Right lobe of liver (tissue), 6 donors: ENCODE data around the gene NMUR1. TPM values are rescaled to one million over a fixed set of nuclear protein-coding genes. Genes with fewer than 3 reads are reported as not detected.

Source experiments
- ATAC-seq, 4 donors: fragments of 200-7000 bp; cut with Tn5 transposase; one replicate each; pipeline ENCODE4 v1.9.1; 2020; ENCODE audit warnings: mild to moderate bottlenecking in 4 of 4, moderate library complexity in 4 of 4
- DNase-seq, 3 donors: peaks; one replicate each; pipeline ENCODE4 v3.0.0-alpha.2; 2020
- H3K27ac ChIP-seq, 3 donors: fragments of 200-600 bp; one replicate each; pipeline ENCODE4 v1.8.0; 2022
- H3K27me3 ChIP-seq, 2 donors: fragments of 200-600 bp; one replicate each; pipeline ENCODE4 v1.8.0; 2022
- H3K36me3 ChIP-seq, 4 donors: fragments of 200-600 bp; sonication (generic) in 1 of 4; one replicate each; pipeline versions ENCODE4 v1.5.1 to v1.8.0; 2017 to 2022; ENCODE audit warnings: control low read depth in 1 of 4
- H3K4me1 ChIP-seq, 4 donors: fragments of 200-600 bp; sonication (generic) in 1 of 4; one replicate each; pipeline versions ENCODE4 v1.5.1 to v1.8.0; 2017 to 2022; ENCODE audit warnings: control low read depth in 1 of 4
- H3K4me3 ChIP-seq, 3 donors: fragments of 200-600 bp; one replicate each; pipeline ENCODE4 v1.8.0; 2022
- H3K9me3 ChIP-seq, 4 donors: fragments of 200-600 bp; sonication (generic) in 1 of 4; one replicate each; pipeline versions ENCODE4 v1.5.1 to v1.8.0; 2017 to 2022; ENCODE audit warnings: control low read depth in 1 of 4
- POLR2A ChIP-seq: fragments of 450-650 bp; IDR thresholded peaks from one replicate; pipeline ENCODE4 v1.6.1; 2017; ENCODE audit warnings: antibody characterized with exemption, mild to moderate bottlenecking
- WGBS: methylation state at CpG from one replicate; pipeline ENCODE4 v1.1.6; 2018; ENCODE audit warnings: low coverage, low lambda C conversion rate; ENCODE audit not compliant: insufficient coverage; ENCODE audit errors: missing lambda C conversion rate; 5-methylcytosine and 5-hydroxymethylcytosine counted together
- intact Hi-C, 2 donors: fragments of 100-400 bp; cut with DNase I; formaldehyde crosslinking; loops; one replicate each; pipeline versions ENCODE4 v1.11.2 to v1.14.1; 2022
- total RNA-seq, 6 experiments: library from RNA; depleted of rRNA in 2 of 6; stranded (reverse); fragments of >200 nt in 2 of 6; fragmentation: NEBNext Ultra II Directional in 3 of 6; extraction: Animal tissue kit (Norgen Biotek cat#: 25700) in 3 of 6; gene quantifications; one replicate each; pipeline versions ENCODE4 v1.1.0 to v1.2.4, GENCODE V29; 2016 to 2023
- TF ChIP-seq, protein P1 (sequence below), 4 donors: fragments of 200-600 bp in 3 of 4; fragments of 450-650 bp in 1 of 4; IDR thresholded peaks; one replicate each; pipeline versions ENCODE4 v1.5.1 to v1.8.0; 2016 to 2022; ENCODE audit warnings: antibody characterized with exemption in 4 of 4, mild to moderate bottlenecking in 2 of 4
- donor health status: DM: no; HTN: yes; CAD: no.
- donor health status: DM: no; HTN: no; CAD: no.
- donor health status: DM: no; HTN: no; CAD: no.
- donor health status: DM: no; HTN: yes; CAD: no.
- donor health status: DM: no; HTN: yes; CAD: no.

Gene NMUR1
- total RNA-seq, 6 experiments from 2014 or later = 0.11 to 0.66 (median 0.36) TPM

DNA sequence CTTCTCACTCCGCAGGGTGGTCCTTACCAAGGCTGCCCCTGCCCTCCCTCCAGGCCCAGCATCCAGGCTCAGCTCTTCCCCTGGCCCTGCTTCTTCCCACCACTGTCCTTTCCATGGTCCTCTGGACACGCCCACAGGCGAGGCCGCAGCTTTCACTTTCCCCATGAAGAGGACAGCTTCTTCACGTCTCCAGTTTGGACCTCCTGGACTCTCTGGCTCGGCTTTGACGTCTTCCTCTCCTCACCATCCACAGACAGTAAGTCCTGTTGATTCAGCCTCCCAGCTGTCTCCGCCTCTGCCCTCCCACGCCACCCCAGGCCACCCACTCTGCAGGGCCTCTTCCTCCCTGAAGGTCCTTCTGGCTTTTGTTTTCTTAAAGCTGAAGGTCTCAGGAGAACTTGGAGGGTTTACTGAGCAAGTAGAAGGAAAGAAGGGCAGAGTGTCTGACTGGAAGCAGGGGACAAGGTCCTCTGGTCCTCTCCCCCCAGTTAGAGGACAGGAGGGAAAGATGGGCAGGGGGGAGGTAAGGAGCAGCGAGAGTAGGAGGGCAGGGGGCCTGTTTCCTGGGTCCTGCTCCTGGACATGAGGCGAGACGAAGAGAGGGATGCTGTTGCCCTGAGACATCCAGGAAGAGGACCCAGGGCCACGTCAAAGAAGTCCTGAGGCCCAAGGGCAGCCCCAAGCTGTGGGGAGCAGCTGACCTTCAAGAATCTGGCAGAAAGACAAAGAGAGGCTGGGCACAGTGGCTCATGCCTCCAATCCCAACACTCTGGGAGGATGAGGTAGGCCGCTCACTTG lies 24.7 kb upstream of the NMUR1 start:
- no peak for TF ChIP-seq POLR2A
- TF ChIP-seq, protein P1, sequence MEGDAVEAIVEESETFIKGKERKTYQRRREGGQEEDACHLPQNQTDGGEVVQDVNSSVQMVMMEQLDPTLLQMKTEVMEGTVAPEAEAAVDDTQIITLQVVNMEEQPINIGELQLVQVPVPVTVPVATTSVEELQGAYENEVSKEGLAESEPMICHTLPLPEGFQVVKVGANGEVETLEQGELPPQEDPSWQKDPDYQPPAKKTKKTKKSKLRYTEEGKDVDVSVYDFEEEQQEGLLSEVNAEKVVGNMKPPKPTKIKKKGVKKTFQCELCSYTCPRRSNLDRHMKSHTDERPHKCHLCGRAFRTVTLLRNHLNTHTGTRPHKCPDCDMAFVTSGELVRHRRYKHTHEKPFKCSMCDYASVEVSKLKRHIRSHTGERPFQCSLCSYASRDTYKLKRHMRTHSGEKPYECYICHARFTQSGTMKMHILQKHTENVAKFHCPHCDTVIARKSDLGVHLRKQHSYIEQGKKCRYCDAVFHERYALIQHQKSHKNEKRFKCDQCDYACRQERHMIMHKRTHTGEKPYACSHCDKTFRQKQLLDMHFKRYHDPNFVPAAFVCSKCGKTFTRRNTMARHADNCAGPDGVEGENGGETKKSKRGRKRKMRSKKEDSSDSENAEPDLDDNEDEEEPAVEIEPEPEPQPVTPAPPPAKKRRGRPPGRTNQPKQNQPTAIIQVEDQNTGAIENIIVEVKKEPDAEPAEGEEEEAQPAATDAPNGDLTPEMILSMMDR (IDR thresholded peaks at IDR 0.05) = no peak
- DNase-seq (peak; percentile 53 to 69 (median 64)), ATAC-seq (peak; percentile 59 to 77 (median 74))
- no peaks in the 10 kb centered on the region for H3K9me3 ChIP-seq
- H3K4me3 ChIP-seq = no peak overlapping the region
- no peaks in the 10 kb centered on the region for H3K36me3 ChIP-seq
- 50% methylated on average over 12 of the region's 14 CpGs for WGBS
- H3K4me1 ChIP-seq = peaks cover 0 to 4% (median 0%) of the 10 kb centered on the region in 4 donors
- intact Hi-C loops = no loop called here
- H3K27me3 ChIP-seq = no peaks in the 10 kb centered on the region
- peak overlapping the region; percentile 33 to 73 (median 49) for H3K27ac ChIP-seq

DNA sequence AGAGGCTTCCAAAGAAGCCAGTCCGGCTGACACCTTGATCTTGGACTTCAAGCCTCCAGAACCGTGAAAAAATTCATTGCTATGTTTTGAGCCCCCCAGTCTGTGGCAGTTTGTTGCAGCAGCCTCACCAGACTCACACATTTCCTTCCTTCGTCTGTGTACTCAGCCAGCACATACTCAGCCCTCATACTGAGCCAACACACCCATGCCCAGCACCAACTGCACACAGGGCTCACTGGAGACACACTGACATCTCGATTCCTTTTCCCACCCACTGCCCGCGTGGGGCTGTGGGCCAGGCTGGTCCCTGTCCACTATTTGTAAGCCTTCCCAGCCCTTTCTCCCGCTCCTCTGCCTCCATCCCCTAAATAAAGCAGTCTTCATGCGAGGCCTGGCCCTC lies 24.1 kb upstream of the NMUR1 start:
- TF ChIP-seq, protein P1 (IDR thresholded peaks at IDR 0.05) = no peak
- TF ChIP-seq POLR2A = no peak
- H3K4me1 ChIP-seq = peaks cover 0 to 4% (median 0%) of the 10 kb centered on the region in 4 donors
- intact Hi-C loops = no loop called here
- no peaks in the 10 kb centered on the region for H3K9me3 ChIP-seq
- WGBS = 38% methylated on average over 5 of the region's 8 CpGs
- DNase-seq (no peak), ATAC-seq (peak; percentile 21 to 50 (median 38))
- H3K4me3 ChIP-seq = no peak overlapping the region
- H3K27me3 ChIP-seq = no peaks in the 10 kb centered on the region
- no peaks in the 10 kb centered on the region for H3K36me3 ChIP-seq
- H3K27ac ChIP-seq = peak overlapping the region; percentile 33 to 73 (median 49)

DNA sequence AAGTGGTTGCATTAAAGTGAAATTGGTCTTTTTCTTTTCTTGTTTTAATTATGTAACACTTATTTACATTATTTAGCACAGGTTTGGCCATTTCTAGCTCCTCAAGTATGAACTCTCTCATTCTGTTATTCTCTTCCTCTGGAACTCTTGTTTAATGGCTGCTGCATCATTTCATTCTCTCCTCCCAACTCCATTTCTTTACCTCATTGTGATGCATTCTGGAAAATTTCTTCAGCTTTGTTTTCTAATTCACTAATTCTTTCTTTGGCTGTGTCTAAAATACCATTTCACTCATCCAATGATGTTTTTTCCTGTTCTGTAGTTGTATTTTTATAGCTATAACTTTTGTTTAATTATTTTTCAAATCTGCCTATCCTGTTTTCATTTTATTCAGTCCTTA lies 22.5 kb upstream of the NMUR1 start:
- Histone ChIP-seq H3K36me3 (no peaks in the 10 kb centered on the region), H3K27me3 (no peaks in the 10 kb centered on the region), H3K9me3 (no peaks in the 10 kb centered on the region), H3K4me3 (no peak overlapping the region), H3K4me1 (peaks cover 0 to 4% (median 0%) of the 10 kb centered on the region in 4 donors), H3K27ac (no peak overlapping the region)
- TF ChIP-seq POLR2A = no peak
- TF ChIP-seq, protein P1 (IDR thresholded peaks at IDR 0.05) = no peak
- intact Hi-C loops = no loop called here
- ATAC-seq = no peak
- DNase-seq = no peak

DNA sequence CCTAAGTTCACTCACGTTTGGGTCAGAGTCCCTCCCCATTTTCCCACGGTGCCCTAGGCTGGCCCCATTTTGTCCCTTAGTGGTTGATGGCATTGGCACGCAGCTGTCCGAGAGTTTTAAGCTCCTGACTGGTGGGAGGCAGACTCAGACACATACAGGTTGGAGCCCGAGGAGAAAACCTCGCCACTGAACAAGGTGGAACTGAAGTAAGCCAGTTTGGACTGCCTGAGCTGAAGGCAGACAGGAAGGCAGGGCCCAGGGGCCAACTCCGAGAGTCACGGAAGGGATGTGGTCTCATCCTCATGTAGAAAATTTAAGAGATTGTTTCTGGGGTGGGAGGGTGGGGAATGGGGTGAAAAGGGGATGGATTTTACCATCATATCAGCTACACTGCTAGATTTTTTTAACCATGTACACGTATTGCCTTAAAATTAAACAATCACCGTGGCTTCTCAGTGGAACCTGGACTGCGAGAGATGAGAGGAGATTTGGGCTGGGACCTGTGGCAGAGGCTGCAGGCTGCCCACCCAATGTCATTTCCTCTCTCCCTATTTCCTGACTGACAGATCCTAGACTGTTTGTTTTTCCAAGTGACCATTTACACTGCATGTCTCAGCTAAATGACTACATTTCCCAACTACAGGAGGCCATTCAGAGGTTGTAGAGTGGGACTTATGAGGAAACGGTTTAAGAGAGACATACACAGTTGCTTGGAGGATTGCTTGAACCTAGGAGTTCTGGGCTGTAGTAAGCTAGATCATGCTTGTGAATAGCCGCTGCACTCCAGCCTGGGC lies 19.4 kb upstream of the NMUR1 start:
- H3K27me3 ChIP-seq = no peaks in the 10 kb centered on the region
- ATAC-seq (no peak), DNase-seq (no peak)
- 74% methylated on average over 10 of the region's 13 CpGs for WGBS
- TF ChIP-seq, protein P1 (IDR thresholded peaks at IDR 0.05) = no peak
- TF ChIP-seq POLR2A = no peak
- no peak overlapping the region for H3K4me3 ChIP-seq
- intact Hi-C loops = no loop called here
- no peaks in the 10 kb centered on the region for H3K36me3 ChIP-seq
- no peaks in the 10 kb centered on the region for H3K4me1 ChIP-seq
- H3K27ac ChIP-seq = no peak overlapping the region
- H3K9me3 ChIP-seq = no peaks in the 10 kb centered on the region
